Measurements from ENCODE around the gene ARMH3.

ARMH3 gene

GRCh38 chr10:101867931-101868330, 188.0 kb downstream of the ARMH3 start:
- Histone ChIP-seq H3K27me3 (ENCODE audit: insufficient read depth, low read depth, severe bottlenecking) (no peaks in the 10 kb centered on the region), H3K27ac (no peak overlapping the region), H3K4me3 (ENCODE audit: low read depth, low read length) (no peak overlapping the region), H3K9me3 (ENCODE audit: severe bottlenecking) (no peaks in the 10 kb centered on the region), H3K36me3 (no peaks in the 10 kb centered on the region; the same call in none of the 2 replicates)
- no peak for DNase-seq
- no peak for TF ChIP-seq CTCF (IDR thresholded peaks at IDR 0.05; ENCODE audit: low read depth, low read length)

GRCh38 chr10:101859530-101859929, 196.4 kb downstream of the ARMH3 start:
- no peak overlapping the region for H3K27ac ChIP-seq
- DNase-seq = no peak
- H3K36me3 ChIP-seq = no peaks in the 10 kb centered on the region; the same call in 1 of the 2 replicates
- H3K9me3 ChIP-seq (ENCODE audit: severe bottlenecking) = peaks cover 4% of the 10 kb centered on the region
- no peak overlapping the region for H3K4me3 ChIP-seq (ENCODE audit: low read depth, low read length)
- TF ChIP-seq CTCF (IDR thresholded peaks at IDR 0.05; ENCODE audit: low read depth, low read length) = no peak
- H3K27me3 ChIP-seq (ENCODE audit: insufficient read depth, low read depth, severe bottlenecking) = no peaks in the 10 kb centered on the region

GRCh38 chr10:101858723-101859500, 197.1 kb downstream of the ARMH3 start:
- Histone ChIP-seq H3K27me3 (ENCODE audit: insufficient read depth, low read depth, severe bottlenecking) (no peaks in the 10 kb centered on the region), H3K9me3 (ENCODE audit: severe bottlenecking) (peaks cover 4% of the 10 kb centered on the region), H3K4me3 (ENCODE audit: low read depth, low read length) (no peak overlapping the region), H3K36me3 (no peaks in the 10 kb centered on the region; the same call in 1 of the 2 replicates), H3K27ac (no peak overlapping the region)
- TF ChIP-seq CTCF (IDR thresholded peaks at IDR 0.05; ENCODE audit: low read depth, low read length) = no peak
- DNase-seq = no peak

- Histone ChIP-seq H3K4me3 (ENCODE audit: low read depth, low read length) (no peak overlapping the region), H3K9me3 (ENCODE audit: severe bottlenecking) (peaks cover 4% of the 10 kb centered on the region), H3K27ac (no peak overlapping the region), H3K27me3 (ENCODE audit: insufficient read depth, low read depth, severe bottlenecking) (no peaks in the 10 kb centered on the region), H3K36me3 (no peaks in the 10 kb centered on the region)
- DNase-seq = no peak
- no peak for TF ChIP-seq CTCF (IDR thresholded peaks at IDR 0.05; ENCODE audit: low read depth, low read length)
Measured at GRCh38 chr10:101857802-101858476, 198.0 kb downstream of the ARMH3 start.

GRCh38 chr10:101856626-101857025, 199.3 kb downstream of the ARMH3 start:
- no peak for TF ChIP-seq CTCF (IDR thresholded peaks at IDR 0.05; ENCODE audit: low read depth, low read length)
- Histone ChIP-seq H3K27ac (no peak overlapping the region), H3K27me3 (ENCODE audit: insufficient read depth, low read depth, severe bottlenecking) (no peaks in the 10 kb centered on the region), H3K9me3 (ENCODE audit: severe bottlenecking) (peaks cover 4% of the 10 kb centered on the region), H3K4me3 (ENCODE audit: low read depth, low read length) (no peak overlapping the region), H3K36me3 (no peaks in the 10 kb centered on the region)
- no peak for DNase-seq
